B cell (primary cell): ENCODE results near the gene CEP126. TPM values are rescaled to one million over a fixed set of nuclear protein-coding genes. Genes with fewer than 3 reads are reported as not detected.

Source experiments
- ATAC-seq: fragments of 200-7000 bp; cut with Tn5 transposase; one replicate; pipeline ENCODE4 v1.10.0; 2021; ENCODE audit warnings: low read depth, mild to moderate bottlenecking, moderate number of reproducible peaks, moderate library complexity
- CTCF ChIA-PET: fragments of 350-600 bp; sonication (Branson Sonifier 250); formaldehyde crosslinking; loops from one replicate; lab custom pipeline; 2021; ENCODE audit warnings: antibody characterized with exemption, inconsistent platforms; lab: Charles Lee
- POLR2A ChIA-PET: fragments of 350-600 bp; sonication (Branson Sonifier 250); formaldehyde crosslinking; loops from one replicate; lab custom pipeline; 2021; ENCODE audit warnings: antibody characterized with exemption; lab: Charles Lee
- DNase-seq: peaks from one replicate; pipeline ENCODE4 v3.0.0; 2013
- H2AFZ ChIP-seq: 2 replicates; pipeline ENCODE4 v1.6.1; 2012; ENCODE audit warnings: mild to moderate bottlenecking, low read depth, low read length; ENCODE audit not compliant: insufficient read depth, poor library complexity, severe bottlenecking
- H3K27ac ChIP-seq, 2 donors: 1 replicate in 1 of 2; 2 replicates in 1 of 2; pipeline ENCODE4 v1.5.1; 2012 to 2013; ENCODE audit warnings: low read length in 2 of 2, mild to moderate bottlenecking in 2 of 2, moderate library complexity in 1 of 2
- H3K27me3 ChIP-seq, 4 experiments: fragments of 200-600 bp in 1 of 4; sonication (generic) in 1 of 4; replicated peaks in 1 of 4; 1 replicate in 2 of 4; 2 replicates in 2 of 4; pipeline versions ENCODE4 v1.6.1 to v1.7.0; 2013 to 2016; ENCODE audit warnings: low read length in 3 of 4, mild to moderate bottlenecking in 2 of 4, mixed read lengths in 1 of 4, moderate library complexity in 1 of 4; ENCODE audit not compliant: insufficient read depth in 4 of 4, control insufficient read depth in 3 of 4; ENCODE audit errors: control extremely low read depth in 1 of 4
- H3K36me3 ChIP-seq, 2 experiments: replicated peaks in 1 of 2; 1 replicate in 1 of 2; 2 replicates in 1 of 2; pipeline versions ENCODE4 v1.6.1 to v1.7.1; 2013; ENCODE audit warnings: low read length in 1 of 2; ENCODE audit not compliant: insufficient read depth in 2 of 2, control insufficient read depth in 1 of 2; ENCODE audit errors: control extremely low read depth in 1 of 2, extremely low read depth in 1 of 2
- H3K4me1 ChIP-seq, 2 donors: fragments of 200-600 bp in 1 of 2; sonication (generic) in 1 of 2; 1 replicate in 1 of 2; 2 replicates in 1 of 2; pipeline versions ENCODE4 v1.5.1 to v1.6.1; 2013 to 2017; ENCODE audit warnings: low read length in 2 of 2; ENCODE audit not compliant: control insufficient read depth in 2 of 2, insufficient read depth in 2 of 2
- H3K4me2 ChIP-seq: replicated peaks from 2 replicates; pipeline ENCODE3; 2012; ENCODE audit warnings: mild to moderate bottlenecking, low read depth, low read length; ENCODE audit not compliant: poor library complexity, severe bottlenecking
- H3K4me3 ChIP-seq, 5 experiments: fragments of 200-600 bp in 1 of 5; sonication (generic) in 1 of 5; 1 replicate in 3 of 5; 2 replicates in 2 of 5; pipeline versions ENCODE4 v1.5.1 to v1.7.0; 2011 to 2016; ENCODE audit warnings: low read length in 4 of 5, mild to moderate bottlenecking in 4 of 5, low read depth in 2 of 5, control low read depth in 1 of 5, moderate library complexity in 1 of 5; ENCODE audit not compliant: insufficient read depth in 1 of 5; ENCODE audit errors: control extremely low read depth in 1 of 5, extremely low read depth in 1 of 5
- H3K79me2 ChIP-seq: fragments of 200-600 bp; sonication (generic); one replicate; pipeline ENCODE4 v1.6.0; 2016; ENCODE audit warnings: low read length; ENCODE audit not compliant: control insufficient read depth, insufficient read depth
- H3K9ac ChIP-seq: fragments of 200-600 bp; sonication (generic); 2 replicates; pipeline ENCODE4 v1.6.1; 2017; ENCODE audit warnings: mild to moderate bottlenecking, low read length, moderate library complexity
- H3K9me3 ChIP-seq, 3 donors: one replicate each; pipeline versions ENCODE4 v1.6.1 to v1.7.1; 2013; ENCODE audit warnings: low read length in 2 of 3; ENCODE audit not compliant: control insufficient read depth in 2 of 3, insufficient read depth in 1 of 3; ENCODE audit errors: control extremely low read depth in 1 of 3
- H4K20me1 ChIP-seq: 2 replicates; pipeline ENCODE4 v1.6.0; 2012; ENCODE audit warnings: mild to moderate bottlenecking, low read length; ENCODE audit not compliant: insufficient read depth, control insufficient read depth, poor library complexity, severe bottlenecking
- H3K27ac Mint-ChIP-seq: one replicate; pipeline ENCODE4 v1.8.0; 2021; ENCODE audit warnings: mixed read lengths
- H3K27me3 Mint-ChIP-seq: one replicate; pipeline ENCODE4 v1.8.0; 2021; ENCODE audit warnings: mixed read lengths
- H3K4me1 Mint-ChIP-seq: one replicate; pipeline ENCODE4 v1.8.0; 2021; ENCODE audit warnings: mixed read lengths
- H3K4me3 Mint-ChIP-seq: one replicate; pipeline ENCODE4 v1.8.0; 2021; ENCODE audit warnings: mixed read lengths
- H3K9me3 Mint-ChIP-seq: one replicate; pipeline ENCODE4 v1.8.0; 2022; ENCODE audit warnings: mixed read lengths; ENCODE audit not compliant: insufficient read depth
- CTCF ChIP-seq: fragments of 200-600 bp; IDR thresholded peaks from one replicate; pipeline ENCODE4 v1.8.0; 2022; ENCODE audit warnings: antibody characterized with exemption, mild to moderate bottlenecking
- EZH2 ChIP-seq: IDR thresholded peaks from 2 replicates; pipeline ENCODE4 v1.6.1; 2012; ENCODE audit warnings: borderline replicate concordance, low read depth, mild to moderate bottlenecking, moderate library complexity, low read length; ENCODE audit not compliant: insufficient read depth, poor library complexity, severe bottlenecking
- WGBS: methylation state at CpG from one replicate; pipeline ENCODE4 v1.1.5; 2013; ENCODE audit warnings: missing lambda C conversion rate; ENCODE audit not compliant: insufficient coverage; 5-methylcytosine and 5-hydroxymethylcytosine counted together
- intact Hi-C: fragments of 100-400 bp; cut with micrococcal nuclease; formaldehyde crosslinking; loops from one replicate; pipeline ENCODE4 v1.10.0; 2022
- polyA plus RNA-seq: library from polyadenylated mRNA; depleted of rRNA; stranded (reverse); fragments of >200 nt; gene quantifications from 2 replicates; pipeline ENCODE4 v1.2.3, GENCODE V29; 2012
- total RNA-seq, 2 donors: library from RNA; stranded (reverse); fragments of 120-200 nt in 1 of 2; gene quantifications; 1 replicate in 1 of 2; 2 replicates in 1 of 2; pipeline versions ENCODE4 v1.2.3 to v1.2.4, GENCODE V29; 2013 to 2022

CEP126 gene
- total and polyA plus RNA-seq, 2 donors (not counting 1 experiment from before 2014, with no cell fraction given) = 1.00 to 9.4 TPM

GRCh38 chr11:102004220-102004619 is 89.4 kb downstream of the CEP126 start:
- Histone ChIP-seq H3K4me1 (no peaks in the 10 kb centered on the region), H3K4me2 (no peak overlapping the region), H3K79me2 (no peaks in the 10 kb centered on the region), H3K9me3 (no peaks in the 10 kb centered on the region), H3K27ac (no peak overlapping the region), H3K4me3 (no peak overlapping the region), H3K36me3 (no peaks in the 10 kb centered on the region), H3K27me3 (no peaks in the 10 kb centered on the region), H3K9ac (no peak overlapping the region), H2AFZ (no peak overlapping the region), H4K20me1 (no peaks in the 10 kb centered on the region)
- Mint-ChIP-seq H3K27ac (no peak overlapping the region), H3K4me3 (no peak overlapping the region), H3K9me3 (no peaks in the 10 kb centered on the region), H3K27me3 (no peaks in the 10 kb centered on the region), H3K4me1 (no peaks in the 10 kb centered on the region)
- CTCF ChIA-PET = interaction anchor here (8.3 kb wide), 1 partner anchor 141 kb away, joined by 423 read pairs; no protein-coding TSS in a partner anchor
- ATAC-seq = no peak
- DNase-seq = no peak
- POLR2A ChIA-PET = no interaction called here
- intact Hi-C loops = no loop called here
- no peak for TF ChIP-seq CTCF
- TF ChIP-seq EZH2 = no peak

GRCh38 chr11:102005306-102005705 is 90.5 kb downstream of the CEP126 start:
- Histone ChIP-seq H3K9ac (no peak overlapping the region), H3K79me2 (no peaks in the 10 kb centered on the region), H3K4me2 (no peak overlapping the region), H3K27ac (no peak overlapping the region), H3K4me1 (no peaks in the 10 kb centered on the region), H4K20me1 (no peaks in the 10 kb centered on the region), H3K4me3 (no peak overlapping the region), H3K9me3 (no peaks in the 10 kb centered on the region), H3K36me3 (no peaks in the 10 kb centered on the region), H3K27me3 (peaks cover 0 to 3% (median 0%) of the 10 kb centered on the region in 4 experiments), H2AFZ (no peak overlapping the region)
- H3K4me3 Mint-ChIP-seq = no peak overlapping the region
- no CpG with 5 or more reads among the region's 4 CpGs for WGBS
- intact Hi-C loops = loop anchor here (5.0 kb wide), 1 partner anchor 607 kb away; no protein-coding TSS in a partner anchor
- no peaks in the 10 kb centered on the region for H3K4me1 Mint-ChIP-seq
- DNase-seq = no peak
- H3K27me3 Mint-ChIP-seq = peaks cover 7% of the 10 kb centered on the region
- H3K9me3 Mint-ChIP-seq = no peaks in the 10 kb centered on the region
- CTCF ChIA-PET = interaction anchor here (1.0 to 8.3 kb wide), 6 partner anchors 8 to 142 kb away, joined by 3 to 423 read pairs (median 6); no protein-coding TSS in a partner anchor
- no peak for TF ChIP-seq CTCF
- POLR2A ChIA-PET = no interaction called here
- no peak for ATAC-seq
- H3K27ac Mint-ChIP-seq = no peak overlapping the region
